ENCODE results near the gene RLN2.
"Not testable (repeated sequence)": the region's sequence is repeated elsewhere in the genome, so short reads cannot be mapped to it uniquely, and the experiment has no call there.

RLN2 gene, protein sequence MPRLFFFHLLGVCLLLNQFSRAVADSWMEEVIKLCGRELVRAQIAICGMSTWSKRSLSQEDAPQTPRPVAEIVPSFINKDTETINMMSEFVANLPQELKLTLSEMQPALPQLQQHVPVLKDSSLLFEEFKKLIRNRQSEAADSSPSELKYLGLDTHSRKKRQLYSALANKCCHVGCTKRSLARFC

DNA sequence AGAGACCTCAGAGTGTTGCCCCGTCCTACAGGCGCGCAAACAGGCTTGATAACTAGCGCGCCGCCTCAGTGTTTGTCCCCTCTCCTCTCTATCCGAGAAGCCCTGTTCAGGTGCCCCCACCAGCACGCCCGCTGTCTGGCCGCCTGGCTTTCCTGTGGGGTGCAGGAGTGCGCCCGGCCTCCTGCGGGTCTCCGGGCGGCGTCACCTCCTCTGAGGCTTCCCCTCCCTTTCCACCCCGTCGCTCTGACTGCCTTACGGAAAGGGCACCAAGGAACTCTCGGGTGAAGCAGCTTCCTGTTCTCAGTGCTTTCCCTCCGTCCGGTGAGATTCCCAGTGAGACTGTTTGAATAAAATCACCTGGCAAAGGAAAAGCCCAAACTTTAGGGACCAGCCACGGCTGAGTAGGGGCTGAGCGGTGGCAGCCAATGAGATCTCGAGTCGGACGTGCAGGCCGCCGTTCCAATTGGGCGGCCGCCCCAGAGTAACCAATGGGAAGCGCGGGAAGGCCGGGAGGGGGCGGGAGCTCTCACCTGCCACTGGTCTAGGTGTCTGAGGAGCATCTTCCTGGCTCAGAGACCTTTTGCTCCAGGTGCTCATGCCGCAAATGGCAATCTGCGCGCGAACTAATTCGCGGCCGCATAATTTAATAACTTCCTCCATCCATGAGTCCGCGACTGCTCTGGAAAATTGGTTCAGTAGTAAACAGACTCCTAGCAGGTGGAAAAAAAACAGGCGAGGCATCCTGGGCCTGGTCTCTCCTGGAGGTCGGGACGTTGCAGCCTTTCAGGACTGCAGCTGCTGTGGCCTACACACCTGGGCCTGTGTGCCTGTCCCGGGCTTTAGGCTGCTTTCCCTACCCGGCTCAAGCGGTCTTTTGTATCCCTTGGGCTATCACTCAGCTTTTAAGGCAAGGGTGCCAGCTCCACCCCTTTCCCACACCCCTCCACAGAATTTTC is at the start of gene RLN2:
TSS of gene RLN2 (minus strand) at position 877 of the 956 bp plus-strand sequence. CDS start at position 741, 136 bp downstream.
- not testable (repeated sequence) for H3K27me3 ChIP-seq (ENCODE audit: insufficient read depth, low read length)

DNA sequence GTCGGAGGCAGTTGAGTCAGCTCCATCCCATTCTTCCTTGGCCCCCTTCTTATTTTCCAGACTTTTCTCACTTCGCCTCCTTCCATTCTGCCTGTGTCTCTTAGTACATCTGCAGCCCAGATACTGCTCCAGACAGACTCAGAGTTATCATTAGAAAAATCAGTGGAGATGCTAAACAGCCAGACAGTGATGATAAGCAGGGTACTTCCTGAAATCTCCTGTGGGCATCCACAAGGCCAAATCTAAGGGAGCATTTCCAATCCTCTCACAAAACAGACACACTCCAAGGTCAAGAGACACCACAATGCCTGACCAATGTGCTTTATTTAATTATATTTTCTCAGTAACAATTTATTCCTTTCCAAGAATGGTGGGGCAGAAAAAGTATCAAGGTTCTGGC is 49.7 kb upstream of the RLN2 start:
- Histone ChIP-seq H3K4me1 (ENCODE audit: insufficient read depth, low read length) (no peaks in the 10 kb centered on the region), H3K36me3 (ENCODE audit: insufficient read depth, low read depth, low read length) (no peaks in the 10 kb centered on the region), H3K27me3 (ENCODE audit: insufficient read depth, low read length) (no peaks in the 10 kb centered on the region), H3K9me3 (ENCODE audit: insufficient read depth, low read depth, low read length) (no peaks in the 10 kb centered on the region), H3K27ac (ENCODE audit: low read length) (no peak overlapping the region), H3K4me3 (ENCODE audit: low read length) (no peak overlapping the region), H3K9ac (ENCODE audit: low read depth, low read length) (no peak overlapping the region)

More for the DNA sequence above, at the start of gene RLN2:
- H3K36me3 ChIP-seq (ENCODE audit: insufficient read depth, low read depth, low read length); H3K9ac ChIP-seq (ENCODE audit: low read depth, low read length); H3K4me3 ChIP-seq (ENCODE audit: low read length); H3K27ac ChIP-seq (ENCODE audit: low read length); H3K9me3 ChIP-seq (ENCODE audit: insufficient read depth, low read depth, low read length); H3K4me1 ChIP-seq (ENCODE audit: insufficient read depth, low read length): not testable (repeated sequence)

DNA sequence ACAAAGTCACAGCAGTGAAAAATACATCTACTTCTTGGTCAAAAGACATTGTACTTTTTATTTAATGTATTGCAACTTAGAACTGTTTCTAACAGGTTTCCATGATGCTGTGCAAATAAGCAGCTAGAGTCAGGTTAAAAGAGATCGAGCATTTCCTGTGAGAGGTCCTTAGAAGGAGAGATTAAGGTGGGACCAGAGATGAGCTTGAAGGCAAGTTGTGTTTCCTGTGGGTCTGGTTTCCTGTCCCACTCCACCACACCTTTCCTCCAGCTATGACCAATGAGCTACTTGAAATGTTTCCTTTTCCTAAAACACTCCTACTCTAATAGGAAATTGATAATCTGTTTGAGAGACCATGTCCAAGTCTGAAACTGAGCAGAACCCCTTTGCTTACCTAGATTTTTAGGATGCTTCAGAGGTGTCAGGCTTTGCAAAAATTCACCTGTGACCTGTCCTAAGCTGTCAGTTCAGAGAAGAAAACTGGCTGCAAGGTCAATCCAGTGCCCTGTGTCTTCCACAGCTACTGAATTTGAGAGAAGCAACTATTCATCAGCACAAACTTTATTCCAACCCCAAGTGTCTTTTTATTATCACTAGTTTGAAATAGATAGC is 48.2 kb upstream of the RLN2 start:
- Histone ChIP-seq H3K9ac (ENCODE audit: low read depth, low read length) (no peak overlapping the region), H3K4me3 (ENCODE audit: low read length) (no peak overlapping the region), H3K4me1 (ENCODE audit: insufficient read depth, low read length) (no peaks in the 10 kb centered on the region), H3K27ac (ENCODE audit: low read length) (no peak overlapping the region), H3K9me3 (ENCODE audit: insufficient read depth, low read depth, low read length) (no peaks in the 10 kb centered on the region), H3K27me3 (ENCODE audit: insufficient read depth, low read length) (no peaks in the 10 kb centered on the region), H3K36me3 (ENCODE audit: insufficient read depth, low read depth, low read length) (no peaks in the 10 kb centered on the region)

DNA sequence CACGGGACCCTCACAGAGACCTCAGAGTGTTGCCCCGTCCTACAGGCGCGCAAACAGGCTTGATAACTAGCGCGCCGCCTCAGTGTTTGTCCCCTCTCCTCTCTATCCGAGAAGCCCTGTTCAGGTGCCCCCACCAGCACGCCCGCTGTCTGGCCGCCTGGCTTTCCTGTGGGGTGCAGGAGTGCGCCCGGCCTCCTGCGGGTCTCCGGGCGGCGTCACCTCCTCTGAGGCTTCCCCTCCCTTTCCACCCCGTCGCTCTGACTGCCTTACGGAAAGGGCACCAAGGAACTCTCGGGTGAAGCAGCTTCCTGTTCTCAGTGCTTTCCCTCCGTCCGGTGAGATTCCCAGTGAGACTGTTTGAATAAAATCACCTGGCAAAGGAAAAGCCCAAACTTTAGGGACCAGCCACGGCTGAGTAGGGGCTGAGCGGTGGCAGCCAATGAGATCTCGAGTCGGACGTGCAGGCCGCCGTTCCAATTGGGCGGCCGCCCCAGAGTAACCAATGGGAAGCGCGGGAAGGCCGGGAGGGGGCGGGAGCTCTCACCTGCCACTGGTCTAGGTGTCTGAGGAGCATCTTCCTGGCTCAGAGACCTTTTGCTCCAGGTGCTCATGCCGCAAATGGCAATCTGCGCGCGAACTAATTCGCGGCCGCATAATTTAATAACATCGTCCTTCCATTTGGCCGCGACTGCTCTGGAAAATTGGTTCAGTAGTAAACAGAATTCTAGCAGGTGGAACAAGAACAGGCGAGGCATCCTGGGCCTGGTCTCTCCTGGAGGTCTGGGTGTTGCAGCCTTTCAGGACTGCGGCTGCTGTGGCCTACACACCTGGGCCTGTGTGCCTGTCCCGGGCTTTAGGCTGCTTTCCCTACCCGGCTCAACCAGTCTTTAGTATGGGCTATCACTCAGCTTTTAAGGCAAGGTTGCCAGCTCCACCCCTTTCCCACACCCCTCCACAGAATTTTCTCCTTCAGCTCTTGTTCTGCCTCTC is 34.8 kb upstream of the RLN2 start, which contains the start of gene RLN1:
TSS of gene RLN1 (minus strand) at position 885 of the 990 bp plus-strand sequence. CDS start at position 755, 130 bp downstream.
- not testable (repeated sequence) for H3K27me3 ChIP-seq (ENCODE audit: insufficient read depth, low read length); H3K4me3 ChIP-seq (ENCODE audit: low read length); H3K9me3 ChIP-seq (ENCODE audit: insufficient read depth, low read depth, low read length); H3K36me3 ChIP-seq (ENCODE audit: insufficient read depth, low read depth, low read length); H3K9ac ChIP-seq (ENCODE audit: low read depth, low read length); H3K4me1 ChIP-seq (ENCODE audit: insufficient read depth, low read length); H3K27ac ChIP-seq (ENCODE audit: low read length)

DNA sequence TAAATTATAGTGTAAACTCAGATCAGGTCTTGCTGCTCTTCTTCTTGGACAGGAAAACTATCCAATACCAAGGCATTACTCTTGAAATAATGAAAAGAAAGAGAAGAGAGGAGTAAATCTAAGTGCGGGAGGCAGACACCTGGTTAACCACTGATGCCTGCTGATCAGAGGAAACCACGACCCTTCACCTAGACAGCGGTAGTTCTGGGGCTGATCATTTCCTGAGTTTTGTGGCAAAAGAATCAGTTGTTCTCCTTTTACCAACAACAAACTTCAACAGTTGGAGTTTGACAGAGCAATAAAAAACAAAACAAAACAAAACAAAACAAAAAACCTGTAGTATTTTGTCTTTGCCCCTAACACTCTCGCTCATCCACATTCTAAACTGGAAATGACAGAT is 32.2 kb upstream of the RLN2 start:
- H3K9me3 ChIP-seq (ENCODE audit: insufficient read depth, low read depth, low read length) = no peaks in the 10 kb centered on the region
- H3K27me3 ChIP-seq (ENCODE audit: insufficient read depth, low read length) = no peaks in the 10 kb centered on the region
- H3K4me3 ChIP-seq (ENCODE audit: low read length) = no peak overlapping the region
- H3K36me3 ChIP-seq (ENCODE audit: insufficient read depth, low read depth, low read length) = no peaks in the 10 kb centered on the region
- H3K4me1 ChIP-seq (ENCODE audit: insufficient read depth, low read length) = no peaks in the 10 kb centered on the region
- no peak overlapping the region for H3K9ac ChIP-seq (ENCODE audit: low read depth, low read length)
- no peak overlapping the region for H3K27ac ChIP-seq (ENCODE audit: low read length)

DNA sequence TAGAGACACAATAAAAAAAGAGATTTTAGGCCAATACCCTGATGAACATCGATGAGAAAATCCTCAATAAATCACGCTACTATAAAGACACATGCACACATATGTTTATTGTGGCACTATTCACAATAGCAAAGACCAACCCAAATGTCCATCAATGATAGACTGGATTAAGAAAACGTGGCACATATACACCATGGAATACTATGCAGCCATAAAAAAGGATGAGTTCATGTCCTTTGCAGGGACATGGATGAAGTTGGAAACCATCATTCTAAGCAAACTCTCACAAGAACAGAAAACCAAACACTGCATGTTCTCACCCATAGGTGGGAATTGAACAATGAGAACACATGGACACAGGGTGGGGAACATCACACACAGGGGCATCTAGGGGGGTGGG is 26.8 kb upstream of the RLN2 start:
- H3K36me3 ChIP-seq (ENCODE audit: insufficient read depth, low read depth, low read length); H3K27ac ChIP-seq (ENCODE audit: low read length); H3K4me3 ChIP-seq (ENCODE audit: low read length); H3K9ac ChIP-seq (ENCODE audit: low read depth, low read length); H3K27me3 ChIP-seq (ENCODE audit: insufficient read depth, low read length); H3K9me3 ChIP-seq (ENCODE audit: insufficient read depth, low read depth, low read length); H3K4me1 ChIP-seq (ENCODE audit: insufficient read depth, low read length): not testable (repeated sequence)

DNA sequence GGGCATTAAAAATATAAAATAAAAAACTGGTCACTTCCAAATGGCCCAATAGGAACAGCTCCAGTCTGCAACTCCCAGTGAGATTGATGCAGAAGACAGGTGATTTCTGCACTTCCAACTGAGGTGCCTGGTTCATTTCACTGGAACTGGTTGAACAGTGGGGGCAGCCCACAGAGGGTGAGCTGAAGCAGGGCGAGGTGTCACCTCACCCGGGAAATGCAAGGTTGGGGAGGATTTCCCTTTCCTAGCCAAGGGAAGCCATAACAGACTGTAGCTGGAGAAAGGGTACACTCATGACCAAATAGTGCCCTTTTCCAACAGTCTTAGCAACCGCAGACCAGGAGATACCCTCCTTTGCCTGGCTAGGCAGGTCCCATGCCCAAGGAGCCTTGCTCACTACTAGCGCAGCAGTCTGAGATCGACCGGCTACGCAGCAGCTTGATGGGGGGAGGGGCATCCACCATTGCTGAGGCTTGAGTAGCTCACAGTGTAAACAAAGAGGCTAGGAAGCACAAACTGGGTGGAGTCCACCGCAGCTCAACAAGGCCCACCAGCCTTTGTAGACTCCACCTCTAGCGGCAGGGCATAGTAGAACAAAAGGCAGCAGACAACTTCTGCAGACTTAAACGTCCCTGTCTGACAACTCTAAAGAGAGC is 22.5 kb upstream of the RLN2 start:
- no peaks in the 10 kb centered on the region for H3K4me1 ChIP-seq (ENCODE audit: insufficient read depth, low read length)
- peak overlapping the region; percentile 41; the same call in 1 of the 2 replicates for H3K4me3 ChIP-seq (ENCODE audit: low read length)
- H3K27me3 ChIP-seq (ENCODE audit: insufficient read depth, low read length) = no peaks in the 10 kb centered on the region
- H3K27ac ChIP-seq (ENCODE audit: low read length) = no peak overlapping the region
- no peaks in the 10 kb centered on the region for H3K9me3 ChIP-seq (ENCODE audit: insufficient read depth, low read depth, low read length)
- no peaks in the 10 kb centered on the region for H3K36me3 ChIP-seq (ENCODE audit: insufficient read depth, low read depth, low read length)
- peak overlapping the region; percentile 54 for H3K9ac ChIP-seq (ENCODE audit: low read depth, low read length)

DNA sequence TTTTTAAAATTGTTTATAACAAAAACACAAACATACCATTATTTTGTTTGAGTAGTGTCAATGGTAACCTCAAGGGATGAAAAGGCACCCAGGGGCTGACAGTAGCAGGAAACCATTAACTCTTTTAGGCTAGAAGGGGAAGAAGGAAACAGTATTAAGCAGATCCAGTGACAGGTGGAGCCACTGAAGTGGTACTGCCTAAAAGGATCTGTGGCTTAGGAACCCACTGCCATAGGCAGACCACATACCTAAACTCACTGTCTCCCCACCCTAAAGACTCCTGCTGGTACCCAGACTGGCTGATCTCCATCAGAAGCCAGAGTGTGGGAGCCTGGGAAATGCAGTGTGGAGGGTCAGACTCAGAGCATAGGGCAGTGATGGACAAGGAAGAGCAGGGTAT is 21.7 kb upstream of the RLN2 start:
- Histone ChIP-seq H3K27ac (ENCODE audit: low read length) (no peak overlapping the region), H3K27me3 (ENCODE audit: insufficient read depth, low read length) (no peaks in the 10 kb centered on the region), H3K36me3 (ENCODE audit: insufficient read depth, low read depth, low read length) (no peaks in the 10 kb centered on the region), H3K9me3 (ENCODE audit: insufficient read depth, low read depth, low read length) (no peaks in the 10 kb centered on the region), H3K9ac (ENCODE audit: low read depth, low read length) (no peak overlapping the region), H3K4me1 (ENCODE audit: insufficient read depth, low read length) (no peaks in the 10 kb centered on the region), H3K4me3 (ENCODE audit: low read length) (no peak overlapping the region)

DNA sequence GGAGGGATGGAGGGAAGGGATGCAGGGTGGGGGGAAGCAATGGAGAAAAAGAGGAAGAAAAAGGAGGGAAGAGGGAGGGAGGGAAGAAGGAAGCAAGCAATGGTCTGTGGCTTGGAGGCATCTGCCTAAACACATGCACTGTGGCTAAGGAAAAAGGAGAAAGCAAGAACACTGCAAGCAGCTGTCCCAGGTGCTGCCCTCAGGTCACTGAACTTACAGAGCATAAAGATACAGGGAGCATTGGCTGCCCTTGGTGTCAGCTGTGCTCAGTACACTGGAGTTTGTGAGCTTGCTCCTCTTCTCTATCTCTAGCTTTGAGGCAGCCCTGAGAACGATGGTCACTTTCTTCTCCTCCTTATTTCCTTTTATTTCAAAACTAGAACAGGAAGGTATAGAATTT is 17.1 kb upstream of the RLN2 start:
- not testable (repeated sequence) for H3K27ac ChIP-seq (ENCODE audit: low read length); H3K27me3 ChIP-seq (ENCODE audit: insufficient read depth, low read length); H3K9me3 ChIP-seq (ENCODE audit: insufficient read depth, low read depth, low read length)

DNA sequence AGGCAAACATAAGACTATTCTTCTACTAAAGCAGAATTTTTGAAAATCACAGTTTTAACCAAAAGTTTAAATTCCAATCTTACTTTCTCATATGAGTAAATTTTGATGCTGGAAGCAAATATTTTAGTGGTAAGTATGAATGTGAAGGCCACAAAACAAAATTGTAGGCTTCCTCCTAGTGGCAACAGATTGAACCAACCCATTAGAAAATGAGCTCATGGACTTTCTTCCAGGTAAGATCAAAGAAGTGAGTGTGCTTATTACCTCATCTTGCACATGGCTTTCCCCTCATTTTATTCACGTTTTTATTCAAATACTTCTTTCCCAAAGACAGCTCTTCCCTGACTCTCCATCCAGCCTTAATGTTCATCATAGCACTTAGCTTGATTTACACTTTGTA is 16.5 kb upstream of the RLN2 start:
- Histone ChIP-seq H3K9ac (ENCODE audit: low read depth, low read length) (no peak overlapping the region), H3K9me3 (ENCODE audit: insufficient read depth, low read depth, low read length) (no peaks in the 10 kb centered on the region; the same call in 1 of the 2 replicates), H3K27me3 (ENCODE audit: insufficient read depth, low read length) (no peaks in the 10 kb centered on the region)

More for the DNA sequence above, 17.1 kb upstream of the RLN2 start:
- H3K9ac ChIP-seq (ENCODE audit: low read depth, low read length); H3K36me3 ChIP-seq (ENCODE audit: insufficient read depth, low read depth, low read length); H3K4me1 ChIP-seq (ENCODE audit: insufficient read depth, low read length); H3K4me3 ChIP-seq (ENCODE audit: low read length): not testable (repeated sequence)

DNA sequence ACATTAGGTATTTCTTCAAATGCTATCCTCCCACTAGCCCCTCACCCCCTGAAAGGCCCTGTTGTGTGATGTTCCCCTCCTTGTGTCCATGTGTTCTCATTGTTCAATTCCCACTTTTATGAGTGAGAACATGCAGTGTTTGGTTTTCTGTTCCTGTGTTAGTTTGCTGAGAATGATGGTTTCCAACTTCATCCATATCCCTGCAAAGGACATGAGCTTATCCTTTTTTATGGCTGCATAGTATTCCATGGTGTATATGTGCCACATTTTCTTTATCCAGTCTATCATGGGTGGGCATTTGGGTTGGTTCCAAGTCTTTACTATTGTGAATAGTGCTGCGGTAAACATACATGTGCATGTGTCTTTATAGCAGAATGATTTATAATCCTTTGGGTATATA is 11.9 kb upstream of the RLN2 start:
- not testable (repeated sequence) for H3K27ac ChIP-seq (ENCODE audit: low read length); H3K27me3 ChIP-seq (ENCODE audit: insufficient read depth, low read length); H3K9ac ChIP-seq (ENCODE audit: low read depth, low read length); H3K4me3 ChIP-seq (ENCODE audit: low read length); H3K36me3 ChIP-seq (ENCODE audit: insufficient read depth, low read depth, low read length); H3K9me3 ChIP-seq (ENCODE audit: insufficient read depth, low read depth, low read length); H3K4me1 ChIP-seq (ENCODE audit: insufficient read depth, low read length)

More for the DNA sequence above, 16.5 kb upstream of the RLN2 start:
- Histone ChIP-seq H3K27ac (ENCODE audit: low read length) (no peak overlapping the region), H3K36me3 (ENCODE audit: insufficient read depth, low read depth, low read length) (no peaks in the 10 kb centered on the region), H3K4me3 (ENCODE audit: low read length) (no peak overlapping the region), H3K4me1 (ENCODE audit: insufficient read depth, low read length) (no peaks in the 10 kb centered on the region)
